NCI-H748 treated with DMSO at 0.1 percent for 48 hours (cell line): ENCODE results near the gene PTPRN.
A peak's percentile ranks its signal among the peaks of the same experiment; 100 is the strongest.

Source experiments
- DNase-seq: peaks from one replicate; lab custom pipeline; 2025; lab: John Stamatoyannopoulos, UW

Gene PTPRN

GRCh38 chr2:219245148-219245898, 63.9 kb downstream of the PTPRN start, which contains the start of the genes GLB1L and STK16:
GLB1L (minus strand) TSS chr2:219245444; CDS start chr2:219243573, 1,871 bp downstream.
STK16 (plus strand) TSS chr2:219245479; CDS start chr2:219246000, 521 bp downstream.
- DNase-seq: peak; percentile 58

DNA sequence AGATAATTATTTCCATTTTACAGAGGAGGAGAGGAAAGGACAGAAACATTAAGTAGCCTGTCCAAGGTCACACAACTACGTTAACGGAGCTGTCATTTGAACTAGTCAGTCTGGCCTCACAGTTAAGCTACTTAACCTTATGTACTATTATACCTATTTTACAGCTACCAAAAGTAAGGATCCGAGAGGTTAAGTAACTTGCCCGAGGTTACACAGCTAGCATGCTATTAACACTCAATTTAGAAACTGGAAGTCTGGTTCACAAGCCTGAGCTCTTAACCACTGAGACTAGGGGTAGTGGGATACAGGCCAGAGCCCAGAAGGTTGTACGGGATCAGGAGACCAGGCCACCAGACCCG, 64.4 kb downstream of the PTPRN start:
- no peak for DNase-seq

- DNase-seq: no peak
Measured at GRCh38 chr2:219243291-219243761, 65.9 kb downstream of the PTPRN start.
